ENCODE measurements around the gene LRRC75A.
A peak's percentile ranks its signal among the peaks of the same experiment; 100 is the strongest.

DNA sequence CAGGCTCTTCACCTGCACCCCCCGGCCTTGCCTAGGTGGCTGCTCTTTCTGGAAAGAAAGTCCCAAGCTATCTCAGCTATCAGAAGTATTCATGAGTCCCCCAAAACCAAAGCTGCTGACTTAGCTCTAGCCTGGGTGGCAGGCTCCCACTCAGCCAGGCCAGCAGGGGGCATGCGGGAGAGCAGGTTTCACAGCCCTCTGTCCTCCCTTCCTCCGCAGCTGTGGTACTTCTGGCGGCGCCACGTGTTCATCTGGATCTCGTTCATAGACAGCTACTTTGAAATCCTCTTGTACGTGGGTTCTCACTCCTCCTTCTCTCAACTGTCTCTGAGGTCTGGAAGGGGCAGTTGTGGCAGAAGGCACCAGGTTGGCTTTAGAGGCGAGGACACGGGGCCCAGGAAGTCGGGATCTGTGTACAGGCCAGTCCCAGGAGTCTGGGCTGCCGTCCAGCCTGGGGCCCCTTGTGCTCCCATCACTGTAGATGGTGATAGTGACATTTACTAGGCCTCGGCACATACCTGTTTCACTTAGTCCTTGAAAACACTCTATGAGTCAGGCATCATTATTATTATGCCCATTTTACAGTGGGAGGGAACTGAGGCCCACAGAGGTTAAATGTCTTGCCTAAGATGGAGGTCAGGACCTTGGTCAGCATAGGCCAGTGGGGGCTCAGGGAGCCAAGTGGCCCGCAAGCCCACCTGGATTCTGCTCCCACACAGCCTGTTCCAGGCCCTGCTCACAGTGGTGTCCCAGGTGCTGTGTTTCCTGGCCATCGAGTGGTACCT is 63.7 kb downstream of the LRRC75A start:
- TF ChIP-seq, protein P1, sequence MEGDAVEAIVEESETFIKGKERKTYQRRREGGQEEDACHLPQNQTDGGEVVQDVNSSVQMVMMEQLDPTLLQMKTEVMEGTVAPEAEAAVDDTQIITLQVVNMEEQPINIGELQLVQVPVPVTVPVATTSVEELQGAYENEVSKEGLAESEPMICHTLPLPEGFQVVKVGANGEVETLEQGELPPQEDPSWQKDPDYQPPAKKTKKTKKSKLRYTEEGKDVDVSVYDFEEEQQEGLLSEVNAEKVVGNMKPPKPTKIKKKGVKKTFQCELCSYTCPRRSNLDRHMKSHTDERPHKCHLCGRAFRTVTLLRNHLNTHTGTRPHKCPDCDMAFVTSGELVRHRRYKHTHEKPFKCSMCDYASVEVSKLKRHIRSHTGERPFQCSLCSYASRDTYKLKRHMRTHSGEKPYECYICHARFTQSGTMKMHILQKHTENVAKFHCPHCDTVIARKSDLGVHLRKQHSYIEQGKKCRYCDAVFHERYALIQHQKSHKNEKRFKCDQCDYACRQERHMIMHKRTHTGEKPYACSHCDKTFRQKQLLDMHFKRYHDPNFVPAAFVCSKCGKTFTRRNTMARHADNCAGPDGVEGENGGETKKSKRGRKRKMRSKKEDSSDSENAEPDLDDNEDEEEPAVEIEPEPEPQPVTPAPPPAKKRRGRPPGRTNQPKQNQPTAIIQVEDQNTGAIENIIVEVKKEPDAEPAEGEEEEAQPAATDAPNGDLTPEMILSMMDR (IDR thresholded peaks at IDR 0.05; ENCODE audit: low read length), result peak; percentile 95
- TF ChIP-seq EZH2 (IDR thresholded peaks at IDR 0.05; ENCODE audit: borderline replicate concordance, low read length), result no peak
